Measurements from ENCODE around the gene AFAP1.

Gene AFAP1

DNA sequence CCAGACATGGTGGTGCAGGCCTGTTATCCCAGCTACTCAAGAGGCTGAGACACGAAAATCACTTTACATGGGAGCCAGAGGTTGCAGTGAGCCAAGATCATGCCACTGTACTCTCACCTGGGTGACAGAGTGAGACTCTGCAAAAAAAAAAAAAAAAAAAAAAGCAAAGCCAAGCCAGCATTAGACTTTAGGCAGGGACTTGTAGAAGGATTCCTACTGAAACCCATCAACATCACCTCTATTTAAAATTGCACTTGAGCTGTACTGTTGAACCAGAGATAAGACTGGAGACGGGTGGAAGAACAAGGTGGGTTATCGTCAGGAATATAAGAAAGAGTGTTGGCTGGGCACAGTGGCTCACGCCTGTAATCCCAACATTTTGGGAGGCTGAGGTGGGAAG lies 15.7 kb upstream of the AFAP1 start:
- TF ChIP-seq CREB1 (IDR thresholded peaks at IDR 0.05; ENCODE audit: low read depth), result no peak
- TF ChIP-seq CEBPB (IDR thresholded peaks at IDR 0.05), result no peak
- TF ChIP-seq RAD21 (IDR thresholded peaks at IDR 0.05; ENCODE audit: low read depth), result no peak
- TF ChIP-seq FOXM1 (IDR thresholded peaks at IDR 0.05; ENCODE audit: borderline replicate concordance, low read depth), result no peak
- TF ChIP-seq TEAD4 (IDR thresholded peaks at IDR 0.05), result no peak
- TF ChIP-seq TCF12 (IDR thresholded peaks at IDR 0.05; ENCODE audit: low read depth), result no peak
- TF ChIP-seq, protein P1, sequence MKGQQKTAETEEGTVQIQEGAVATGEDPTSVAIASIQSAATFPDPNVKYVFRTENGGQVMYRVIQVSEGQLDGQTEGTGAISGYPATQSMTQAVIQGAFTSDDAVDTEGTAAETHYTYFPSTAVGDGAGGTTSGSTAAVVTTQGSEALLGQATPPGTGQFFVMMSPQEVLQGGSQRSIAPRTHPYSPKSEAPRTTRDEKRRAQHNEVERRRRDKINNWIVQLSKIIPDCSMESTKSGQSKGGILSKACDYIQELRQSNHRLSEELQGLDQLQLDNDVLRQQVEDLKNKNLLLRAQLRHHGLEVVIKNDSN (IDR thresholded peaks at IDR 0.05), result no peak
- no peak for TF ChIP-seq ZBTB7A (IDR thresholded peaks at IDR 0.05; ENCODE audit: low read depth)
- TF ChIP-seq YY1 (IDR thresholded peaks at IDR 0.05; ENCODE audit: low read depth), result no peak
- TF ChIP-seq TAF1 (IDR thresholded peaks at IDR 0.05; ENCODE audit: low read depth), result no peak
- TF ChIP-seq EP300 (IDR thresholded peaks at IDR 0.05; ENCODE audit: borderline replicate concordance), result no peak
- no peak for TF ChIP-seq EGR1 (IDR thresholded peaks at IDR 0.05)
- TF ChIP-seq, protein P2, sequence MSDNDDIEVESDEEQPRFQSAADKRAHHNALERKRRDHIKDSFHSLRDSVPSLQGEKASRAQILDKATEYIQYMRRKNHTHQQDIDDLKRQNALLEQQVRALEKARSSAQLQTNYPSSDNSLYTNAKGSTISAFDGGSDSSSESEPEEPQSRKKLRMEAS (IDR thresholded peaks at IDR 0.05), result no peak
- TF ChIP-seq, protein P3, sequence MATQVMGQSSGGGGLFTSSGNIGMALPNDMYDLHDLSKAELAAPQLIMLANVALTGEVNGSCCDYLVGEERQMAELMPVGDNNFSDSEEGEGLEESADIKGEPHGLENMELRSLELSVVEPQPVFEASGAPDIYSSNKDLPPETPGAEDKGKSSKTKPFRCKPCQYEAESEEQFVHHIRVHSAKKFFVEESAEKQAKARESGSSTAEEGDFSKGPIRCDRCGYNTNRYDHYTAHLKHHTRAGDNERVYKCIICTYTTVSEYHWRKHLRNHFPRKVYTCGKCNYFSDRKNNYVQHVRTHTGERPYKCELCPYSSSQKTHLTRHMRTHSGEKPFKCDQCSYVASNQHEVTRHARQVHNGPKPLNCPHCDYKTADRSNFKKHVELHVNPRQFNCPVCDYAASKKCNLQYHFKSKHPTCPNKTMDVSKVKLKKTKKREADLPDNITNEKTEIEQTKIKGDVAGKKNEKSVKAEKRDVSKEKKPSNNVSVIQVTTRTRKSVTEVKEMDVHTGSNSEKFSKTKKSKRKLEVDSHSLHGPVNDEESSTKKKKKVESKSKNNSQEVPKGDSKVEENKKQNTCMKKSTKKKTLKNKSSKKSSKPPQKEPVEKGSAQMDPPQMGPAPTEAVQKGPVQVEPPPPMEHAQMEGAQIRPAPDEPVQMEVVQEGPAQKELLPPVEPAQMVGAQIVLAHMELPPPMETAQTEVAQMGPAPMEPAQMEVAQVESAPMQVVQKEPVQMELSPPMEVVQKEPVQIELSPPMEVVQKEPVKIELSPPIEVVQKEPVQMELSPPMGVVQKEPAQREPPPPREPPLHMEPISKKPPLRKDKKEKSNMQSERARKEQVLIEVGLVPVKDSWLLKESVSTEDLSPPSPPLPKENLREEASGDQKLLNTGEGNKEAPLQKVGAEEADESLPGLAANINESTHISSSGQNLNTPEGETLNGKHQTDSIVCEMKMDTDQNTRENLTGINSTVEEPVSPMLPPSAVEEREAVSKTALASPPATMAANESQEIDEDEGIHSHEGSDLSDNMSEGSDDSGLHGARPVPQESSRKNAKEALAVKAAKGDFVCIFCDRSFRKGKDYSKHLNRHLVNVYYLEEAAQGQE (IDR thresholded peaks at IDR 0.05; ENCODE audit: low read depth), result no peak
- TF ChIP-seq NFIC (IDR thresholded peaks at IDR 0.05), result no peak

DNA sequence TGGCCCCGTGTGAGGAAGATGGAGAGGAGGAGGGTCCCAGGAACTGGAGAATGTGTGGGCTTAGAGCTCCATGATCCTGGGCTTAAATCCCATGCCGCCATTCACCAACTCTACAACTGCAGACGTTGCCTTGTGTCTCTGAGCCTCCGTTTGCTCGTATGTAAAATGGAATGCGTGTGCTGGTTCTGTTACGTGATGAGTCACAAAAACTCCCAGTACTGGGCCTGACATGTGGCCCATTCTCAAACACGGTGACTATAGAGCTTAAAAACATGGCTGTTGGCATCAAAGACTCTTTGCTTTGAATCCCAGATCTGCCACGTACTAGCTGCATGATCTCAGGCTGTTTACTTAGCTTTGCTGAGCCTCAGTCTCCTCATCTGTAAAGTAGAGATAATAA lies 13.0 kb upstream of the AFAP1 start:
- TF ChIP-seq, protein P1 (IDR thresholded peaks at IDR 0.05), result no peak
- no peak for TF ChIP-seq CREB1 (IDR thresholded peaks at IDR 0.05; ENCODE audit: low read depth)
- no peak for TF ChIP-seq RAD21 (IDR thresholded peaks at IDR 0.05; ENCODE audit: low read depth)
- no peak for TF ChIP-seq YY1 (IDR thresholded peaks at IDR 0.05; ENCODE audit: low read depth)
- no peak for TF ChIP-seq NFIC (IDR thresholded peaks at IDR 0.05)
- no peak for TF ChIP-seq FOXM1 (IDR thresholded peaks at IDR 0.05; ENCODE audit: borderline replicate concordance, low read depth)
- no peak for TF ChIP-seq CEBPB (IDR thresholded peaks at IDR 0.05)
- no peak for TF ChIP-seq TAF1 (IDR thresholded peaks at IDR 0.05; ENCODE audit: low read depth)
- no peak for TF ChIP-seq EP300 (IDR thresholded peaks at IDR 0.05; ENCODE audit: borderline replicate concordance)
- TF ChIP-seq, protein P2 (IDR thresholded peaks at IDR 0.05), result no peak
- TF ChIP-seq ZBTB7A (IDR thresholded peaks at IDR 0.05; ENCODE audit: low read depth), result no peak
- TF ChIP-seq, protein P3 (IDR thresholded peaks at IDR 0.05; ENCODE audit: low read depth), result no peak
- no peak for TF ChIP-seq TCF12 (IDR thresholded peaks at IDR 0.05; ENCODE audit: low read depth)
- no peak for TF ChIP-seq EGR1 (IDR thresholded peaks at IDR 0.05)

DNA sequence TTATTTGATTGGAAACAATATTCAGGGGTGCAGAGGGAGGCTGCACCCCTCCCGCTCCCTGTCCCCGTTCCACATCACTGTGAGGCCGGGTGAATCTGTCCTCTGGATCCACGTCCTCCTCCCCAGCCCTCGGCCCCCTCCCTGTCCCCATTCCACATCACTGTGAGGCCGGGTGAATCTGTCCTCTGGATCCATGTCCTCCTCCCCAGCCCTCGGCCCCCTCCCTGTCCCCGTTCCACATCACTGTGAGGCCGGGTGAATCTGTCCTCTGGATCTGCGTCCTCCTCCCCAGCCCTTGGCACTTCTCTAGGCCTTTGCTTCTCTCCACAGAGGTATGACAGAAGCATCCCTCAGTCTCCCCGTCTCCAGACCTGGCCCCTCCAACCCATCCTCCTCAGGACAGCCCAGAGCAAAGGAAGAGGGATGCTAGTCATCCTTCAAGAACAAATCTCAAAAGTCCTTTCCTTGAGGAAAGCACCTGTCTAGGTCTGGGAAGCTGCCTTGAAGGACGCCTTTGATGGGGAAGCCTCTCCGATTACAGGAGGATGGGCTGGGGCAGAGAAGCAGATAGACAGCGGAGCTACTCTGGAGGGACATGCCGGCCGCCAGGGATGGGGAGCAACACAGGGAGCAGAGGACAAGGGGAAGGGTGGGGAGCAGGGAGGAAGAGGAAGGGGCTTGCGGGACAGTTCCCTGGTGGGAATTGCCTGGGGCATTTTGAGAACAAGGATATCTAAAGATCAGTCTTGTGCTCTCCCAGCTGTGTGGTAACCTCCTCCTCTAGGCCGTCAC lies 10.8 kb upstream of the AFAP1 start:
- TF ChIP-seq RAD21 (IDR thresholded peaks at IDR 0.05; ENCODE audit: low read depth) (no peak), NFIC (IDR thresholded peaks at IDR 0.05) (no peak), ZBTB7A (IDR thresholded peaks at IDR 0.05; ENCODE audit: low read depth) (no peak), CREB1 (IDR thresholded peaks at IDR 0.05; ENCODE audit: low read depth) (no peak), TCF12 (IDR thresholded peaks at IDR 0.05; ENCODE audit: low read depth) (no peak), EP300 (IDR thresholded peaks at IDR 0.05; ENCODE audit: borderline replicate concordance) (no peak), CEBPB (IDR thresholded peaks at IDR 0.05) (no peak), YY1 (IDR thresholded peaks at IDR 0.05; ENCODE audit: low read depth) (no peak), EGR1 (IDR thresholded peaks at IDR 0.05) (no peak), FOXM1 (IDR thresholded peaks at IDR 0.05; ENCODE audit: borderline replicate concordance, low read depth) (no peak), TAF1 (IDR thresholded peaks at IDR 0.05; ENCODE audit: low read depth) (no peak), TEAD4 (IDR thresholded peaks at IDR 0.05) (no peak)
- TF ChIP-seq, protein P1 (IDR thresholded peaks at IDR 0.05), result no peak
- TF ChIP-seq, protein P2 (IDR thresholded peaks at IDR 0.05), result no peak

DNA sequence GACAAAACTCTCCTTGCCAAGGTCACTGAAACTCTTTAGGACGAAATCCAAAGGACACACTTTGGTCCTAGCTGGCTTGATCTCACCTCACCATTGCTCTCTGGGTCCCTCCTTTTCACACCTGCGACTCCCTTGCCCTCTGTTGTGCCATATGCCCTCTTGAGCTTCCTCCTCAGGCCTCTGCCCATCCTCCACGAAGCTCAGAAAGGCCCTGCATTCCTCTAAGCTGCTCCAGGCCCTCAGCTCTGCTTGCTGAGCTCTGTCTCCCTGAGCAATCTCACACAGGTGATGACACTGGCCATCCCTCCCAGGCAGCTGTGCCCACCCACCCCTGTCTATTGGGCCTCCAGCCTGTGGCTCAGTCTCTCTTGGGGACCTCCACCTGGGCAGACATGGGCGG lies 10.1 kb upstream of the AFAP1 start:
- TF ChIP-seq NFIC (IDR thresholded peaks at IDR 0.05), result no peak
- no peak for TF ChIP-seq TAF1 (IDR thresholded peaks at IDR 0.05; ENCODE audit: low read depth)
- no peak for TF ChIP-seq YY1 (IDR thresholded peaks at IDR 0.05; ENCODE audit: low read depth)
- TF ChIP-seq TEAD4 (IDR thresholded peaks at IDR 0.05), result no peak
- TF ChIP-seq, protein P1 (IDR thresholded peaks at IDR 0.05), result no peak
- no peak for TF ChIP-seq EP300 (IDR thresholded peaks at IDR 0.05; ENCODE audit: borderline replicate concordance)
- TF ChIP-seq ZBTB7A (IDR thresholded peaks at IDR 0.05; ENCODE audit: low read depth), result no peak
- no peak for TF ChIP-seq RAD21 (IDR thresholded peaks at IDR 0.05; ENCODE audit: low read depth)
- TF ChIP-seq, protein P2 (IDR thresholded peaks at IDR 0.05), result no peak
- no peak for TF ChIP-seq CREB1 (IDR thresholded peaks at IDR 0.05; ENCODE audit: low read depth)
